Measurements from ENCODE around the gene PHTF1.

Gene PHTF1

GRCh38 chr1:113784104-113784779, 25.0 kb upstream of the PHTF1 start:
- no peak for TF ChIP-seq CTCF (IDR thresholded peaks at IDR 0.05)

- TF ChIP-seq CTCF (IDR thresholded peaks at IDR 0.05), result no peak
These were observed 24.2 kb upstream of the PHTF1 start for GRCh38 chr1:113783254-113784103.

- TF ChIP-seq CTCF (IDR thresholded peaks at IDR 0.05), result no peak
These were observed 23.1 kb upstream of the PHTF1 start for GRCh38 chr1:113782406-113782805.

- TF ChIP-seq CTCF (IDR thresholded peaks at IDR 0.05), result no peak
These were observed 21.3 kb upstream of the PHTF1 start for GRCh38 chr1:113780374-113781146.

- TF ChIP-seq CTCF (IDR thresholded peaks at IDR 0.05), result no peak
These were observed 20.3 kb upstream of the PHTF1 start for GRCh38 chr1:113779542-113779941.

GRCh38 chr1:113777561-113777960, 18.3 kb upstream of the PHTF1 start:
- TF ChIP-seq CTCF (IDR thresholded peaks at IDR 0.05), result no peak

GRCh38 chr1:113770031-113770430, 10.7 kb upstream of the PHTF1 start:
- TF ChIP-seq CTCF (IDR thresholded peaks at IDR 0.05), result no peak

Measured in LNCAP (cell line).